HG02973 (cell line): ENCODE data around the gene SLC35F3.
A peak's percentile ranks its signal among the peaks of the same experiment; 100 is the strongest.

Experiments
- ATAC-seq: cut with Tn5 transposase; IDR thresholded peaks from one replicate; pipeline ENCODE4 v1.9.1; 2021; ENCODE audit warnings: moderate library complexity; ENCODE audit not compliant: unreplicated experiment

The SLC35F3 gene

DNA sequence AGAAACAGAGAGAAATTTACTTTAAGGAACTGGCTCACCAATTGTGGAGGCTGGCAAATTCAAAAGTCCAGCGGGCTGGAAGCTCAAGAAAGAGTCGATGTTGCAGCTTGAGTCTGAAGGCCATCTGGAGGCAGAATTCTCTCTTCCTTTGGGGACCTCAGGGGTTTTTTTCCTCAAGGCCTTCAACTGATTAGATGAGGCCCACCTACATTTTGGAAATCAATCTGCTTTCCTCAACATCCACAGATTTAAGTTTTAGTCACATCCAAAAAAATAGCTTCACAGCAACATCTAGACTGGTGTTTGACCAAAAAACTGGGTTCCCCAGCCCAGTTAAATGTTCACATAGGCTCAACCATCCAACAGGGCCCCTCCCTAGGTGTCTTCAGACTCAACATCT is 114.9 kb downstream of the SLC35F3 start:
- no peak for ATAC-seq

DNA sequence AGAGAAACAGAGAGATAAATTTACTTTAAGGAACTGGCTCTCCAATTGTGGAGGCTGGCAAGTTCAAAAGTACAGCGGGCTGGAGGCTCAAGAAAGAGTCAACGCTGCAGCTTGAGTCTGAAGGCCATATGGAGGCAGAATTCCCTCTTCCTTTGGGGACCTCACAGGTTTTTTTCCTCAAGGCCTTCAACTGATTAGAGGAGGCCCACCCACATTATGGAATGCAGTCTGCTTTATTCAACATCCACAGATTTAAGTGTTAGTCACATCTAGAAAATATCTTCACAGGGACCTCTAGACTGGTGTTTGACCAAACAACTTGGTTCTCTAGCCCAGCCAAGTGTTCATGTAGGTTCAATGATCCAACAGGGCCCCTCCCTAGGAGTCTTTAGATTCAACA is 117.8 kb downstream of the SLC35F3 start:
- ATAC-seq = no peak

DNA sequence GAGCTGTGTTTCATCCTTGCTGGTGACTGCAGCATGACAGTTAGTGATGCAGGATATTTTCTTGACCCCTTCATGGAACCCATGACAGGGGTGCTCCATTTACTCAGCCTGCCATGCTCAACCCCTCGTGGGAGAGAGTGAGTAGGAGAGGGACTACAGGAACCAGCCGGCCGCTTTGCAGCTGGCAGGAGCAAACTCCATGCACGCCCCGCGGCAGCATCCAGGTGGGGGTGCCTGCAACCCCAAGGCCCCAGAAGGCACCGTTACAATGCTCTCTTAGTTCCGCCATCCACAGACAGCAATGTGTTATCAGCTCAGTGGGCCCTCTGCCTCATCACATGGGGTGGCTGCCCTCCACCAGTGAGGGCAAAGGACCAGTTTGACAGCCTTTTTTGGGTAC is 135.1 kb downstream of the SLC35F3 start:
- ATAC-seq = no peak

DNA sequence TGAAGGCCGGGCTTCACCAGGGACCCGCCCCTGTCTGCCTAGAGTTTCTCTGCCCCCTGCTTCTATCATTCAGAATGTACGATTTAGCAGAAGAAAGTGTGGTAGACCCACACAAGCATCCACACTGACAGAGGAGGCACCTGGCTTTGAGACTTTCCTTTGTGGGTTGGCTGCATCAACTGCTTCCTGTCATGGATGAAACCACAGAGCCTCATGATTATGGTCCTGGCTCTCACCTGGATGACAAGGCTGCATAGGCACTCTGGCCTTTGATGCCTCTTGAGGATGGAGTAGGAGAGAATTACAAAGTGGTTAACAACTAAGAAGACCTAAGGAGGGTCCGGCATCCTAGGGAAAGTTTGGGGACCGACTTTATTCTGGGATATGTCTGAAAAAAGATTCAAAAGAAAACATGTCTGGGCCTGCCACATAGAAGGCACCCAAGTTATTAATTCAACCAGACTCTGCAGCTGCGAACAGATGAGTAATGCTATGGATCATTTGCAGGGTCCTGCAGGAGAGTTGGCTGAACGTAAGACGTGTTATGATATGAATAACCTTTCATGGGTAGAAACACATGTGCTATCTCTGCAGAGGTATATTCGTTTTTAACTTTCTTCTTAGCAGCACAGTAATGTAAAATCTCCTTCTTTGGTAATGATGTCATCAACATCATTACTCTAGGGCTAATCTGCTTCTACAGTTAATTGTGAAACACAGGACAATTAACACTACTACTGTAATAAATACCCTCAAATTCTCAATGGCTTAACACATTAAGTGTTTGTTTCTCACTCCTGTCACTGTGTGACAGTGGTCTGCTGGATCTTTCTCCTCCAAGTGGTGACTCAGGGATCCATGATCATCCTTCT is 136.2 kb downstream of the SLC35F3 start:
- no peak for ATAC-seq

DNA sequence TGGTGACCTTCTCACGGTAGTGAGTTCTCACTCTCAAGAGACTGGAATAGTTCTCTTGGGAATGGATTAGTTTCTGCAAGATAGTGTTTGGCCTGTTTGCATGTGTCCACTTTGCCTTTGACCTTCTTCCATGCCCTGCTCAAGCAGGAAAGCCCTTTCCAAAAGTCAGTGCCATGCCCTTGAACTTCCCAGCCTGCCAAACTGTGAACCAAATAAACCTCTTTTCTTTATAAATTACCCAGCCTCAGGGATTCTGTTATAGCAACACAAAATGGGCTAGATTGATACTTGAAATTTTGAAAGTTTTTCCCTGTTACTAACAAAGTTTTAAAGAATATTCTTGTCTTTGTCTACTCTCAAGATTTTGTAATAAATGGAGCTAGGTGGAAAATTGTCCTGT is 139.6 kb downstream of the SLC35F3 start:
- no peak for ATAC-seq

DNA sequence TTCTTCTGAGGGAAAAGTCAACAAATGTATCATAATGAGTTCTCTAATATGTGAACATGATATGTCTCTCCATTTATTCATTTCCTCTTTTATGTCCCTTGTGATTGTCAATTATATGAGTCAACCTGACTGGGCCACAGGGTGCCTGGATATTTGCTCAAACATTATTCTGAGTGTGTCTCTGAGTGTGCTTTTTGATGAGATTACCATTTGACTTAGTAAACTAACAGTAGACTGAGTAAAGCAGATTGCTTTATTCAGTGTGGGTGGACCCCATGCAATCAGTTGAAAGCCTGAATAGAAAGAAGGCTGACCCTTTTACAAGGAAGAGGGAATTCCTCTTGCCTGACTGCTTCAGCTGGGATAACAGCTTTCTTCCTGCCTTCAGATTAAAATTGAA is 142.6 kb downstream of the SLC35F3 start:
- ATAC-seq = no peak

DNA sequence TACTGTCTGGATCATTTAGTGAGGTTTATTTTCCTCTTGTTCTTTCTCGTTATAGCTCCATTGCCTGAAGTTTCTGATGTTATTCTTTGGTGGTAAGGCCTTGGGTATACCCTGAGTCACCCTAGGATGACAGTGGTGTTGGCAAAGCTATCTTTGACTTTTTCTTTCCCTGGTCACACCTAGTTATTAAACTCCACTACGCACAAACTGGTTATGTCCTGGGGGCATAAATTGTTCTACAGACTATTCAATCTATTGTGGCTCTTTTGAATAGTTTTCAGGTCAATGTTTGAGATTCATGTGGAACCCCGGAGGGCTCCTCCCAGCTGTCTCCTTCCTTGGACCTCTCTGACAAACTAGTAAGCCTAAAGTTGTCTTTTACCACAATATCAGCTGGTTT is 157.7 kb downstream of the SLC35F3 start:
- ATAC-seq = no peak

DNA sequence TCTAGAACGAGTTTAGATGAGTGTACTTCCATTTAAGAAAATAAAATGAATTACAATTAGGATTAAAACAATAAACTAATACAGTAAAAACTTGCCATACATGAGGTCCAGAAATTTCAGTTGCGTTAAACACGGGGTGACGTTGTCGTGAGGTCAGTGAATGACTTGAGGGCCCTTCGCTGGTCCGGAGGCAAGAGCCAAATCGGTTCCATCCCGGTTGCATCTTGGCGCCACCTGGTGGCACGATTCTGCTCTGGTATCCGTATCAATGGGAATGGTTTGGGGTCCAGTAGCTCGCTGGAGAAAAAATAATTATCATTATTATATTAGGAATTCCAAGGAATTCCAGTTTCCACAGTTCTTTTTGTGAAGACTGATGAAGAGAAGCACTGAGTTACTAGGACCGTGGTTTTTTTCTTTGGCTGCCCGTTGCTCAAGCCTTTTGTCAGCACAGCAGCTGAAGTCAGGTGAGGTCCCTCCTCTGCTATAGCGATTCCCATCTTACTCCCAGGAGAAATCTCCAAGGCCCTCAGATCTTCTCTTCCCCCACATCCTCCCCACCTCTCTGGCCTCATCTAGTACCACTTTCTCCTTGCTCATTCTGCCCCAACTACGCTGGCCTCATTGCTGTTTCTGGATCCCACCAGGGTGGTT is 161.4 kb downstream of the SLC35F3 start:
- peak; percentile 58 for ATAC-seq

DNA sequence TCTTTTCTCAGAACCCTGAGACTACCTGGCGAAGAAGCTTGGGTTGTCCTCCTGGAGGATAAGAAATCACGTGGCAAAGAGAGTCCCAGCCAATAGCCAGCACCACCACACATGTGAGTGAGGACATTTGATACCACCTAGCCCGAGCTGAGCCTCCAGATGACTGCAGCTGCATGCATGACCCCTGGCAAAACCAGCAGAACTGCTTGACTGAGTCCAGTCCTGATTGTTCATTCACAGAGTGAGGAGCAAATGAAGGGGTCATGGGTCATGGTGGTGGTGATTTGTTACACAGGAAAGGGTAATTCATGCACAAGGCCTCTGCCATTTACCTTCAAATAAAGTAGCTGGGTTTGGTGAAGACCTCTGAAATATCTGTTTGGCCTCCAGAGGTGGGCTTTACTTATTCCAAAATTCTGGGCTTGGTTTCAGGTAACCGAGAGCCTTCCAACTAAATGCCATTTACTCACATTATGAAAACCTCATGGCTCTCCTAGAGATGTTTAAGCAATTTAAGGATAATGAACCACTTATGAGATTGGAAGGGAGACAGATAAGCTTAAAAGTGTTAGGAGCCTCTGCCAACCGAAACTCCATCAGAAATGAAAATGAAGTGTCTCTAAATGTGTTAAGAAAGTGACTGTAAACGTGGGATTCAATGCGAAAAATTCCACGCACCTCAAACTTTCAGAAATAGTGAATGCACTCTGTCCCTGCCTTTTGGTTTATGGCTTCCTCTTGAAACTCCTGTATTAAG is 163.3 kb downstream of the SLC35F3 start:
- ATAC-seq = no peak

DNA sequence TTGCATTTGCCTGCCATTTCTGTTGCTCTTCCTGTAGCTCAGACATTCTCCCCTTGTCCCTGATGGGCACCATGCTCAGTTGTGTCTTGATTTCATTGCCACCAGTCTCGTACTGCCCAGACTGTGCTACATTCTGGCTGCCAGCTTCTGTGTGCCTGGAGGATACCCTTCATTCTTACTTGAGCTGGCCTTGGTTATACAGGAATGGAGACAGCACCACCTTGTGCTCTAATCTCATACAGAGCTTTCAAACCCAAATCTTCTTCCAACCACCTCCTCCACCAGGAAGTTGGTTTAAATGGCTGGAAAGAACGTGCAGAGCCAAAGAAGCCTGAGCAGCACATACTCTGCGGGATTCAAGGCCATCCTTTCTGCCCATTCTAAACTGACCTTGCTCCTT is 165.3 kb downstream of the SLC35F3 start:
- ATAC-seq = no peak

DNA sequence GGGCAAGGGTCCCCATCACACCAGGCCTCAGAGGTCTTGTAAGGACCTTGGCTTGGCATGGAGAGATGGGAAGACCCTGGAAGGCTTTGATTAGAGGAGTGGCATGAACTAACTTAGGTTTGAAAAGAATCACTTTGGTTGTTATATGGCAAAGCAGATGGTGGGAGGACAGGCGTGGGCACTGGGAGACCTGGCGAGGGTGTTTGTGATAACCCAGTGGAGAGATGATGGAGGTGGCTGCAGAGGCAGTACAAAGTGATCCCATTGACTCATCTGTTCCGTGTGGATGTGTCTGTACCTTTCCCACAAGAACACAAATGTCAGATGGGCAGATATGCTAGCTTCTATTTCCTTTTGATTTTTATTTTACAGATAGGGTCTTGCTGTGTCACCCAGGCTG is 168.3 kb downstream of the SLC35F3 start:
- ATAC-seq = no peak

DNA sequence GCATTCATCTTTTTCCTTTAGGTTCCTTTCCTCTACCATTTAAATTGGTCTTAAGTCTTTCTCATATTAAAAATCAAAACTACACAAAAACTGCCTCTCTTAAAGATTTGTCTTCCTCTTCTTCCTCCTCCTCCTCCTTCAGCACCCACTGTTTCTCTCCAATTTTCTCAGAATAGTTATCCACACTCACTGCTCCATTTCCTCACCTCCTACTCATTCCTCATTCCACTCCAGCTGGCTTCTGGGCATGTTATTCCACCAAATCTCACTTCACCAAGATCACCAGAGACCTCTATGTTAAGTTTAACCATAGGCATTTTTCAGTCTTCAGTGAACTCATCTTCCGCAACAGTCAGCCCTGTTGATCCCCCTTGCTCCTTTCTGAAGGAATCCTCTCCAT is 173.7 kb downstream of the SLC35F3 start:
- no peak for ATAC-seq

DNA sequence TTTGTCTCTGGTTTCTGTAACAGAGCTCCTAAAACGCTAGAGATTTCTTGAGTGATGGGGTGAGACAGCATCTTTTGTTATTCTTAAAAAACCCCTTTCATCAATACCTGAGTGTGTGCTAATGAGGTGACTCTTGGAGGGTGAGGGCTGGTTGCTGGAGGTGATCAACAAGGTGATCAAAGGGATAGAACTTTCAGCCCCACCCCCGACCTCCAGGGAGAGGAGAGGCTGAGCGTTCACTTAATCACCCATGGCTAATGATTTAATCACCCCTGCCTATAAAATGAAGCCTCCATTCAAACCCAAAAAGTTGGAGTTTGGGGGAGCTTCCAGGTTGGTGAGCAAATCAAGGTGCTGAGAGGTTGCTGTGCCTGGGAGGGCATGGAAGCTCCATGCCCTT is 175.4 kb downstream of the SLC35F3 start:
- no peak for ATAC-seq

DNA sequence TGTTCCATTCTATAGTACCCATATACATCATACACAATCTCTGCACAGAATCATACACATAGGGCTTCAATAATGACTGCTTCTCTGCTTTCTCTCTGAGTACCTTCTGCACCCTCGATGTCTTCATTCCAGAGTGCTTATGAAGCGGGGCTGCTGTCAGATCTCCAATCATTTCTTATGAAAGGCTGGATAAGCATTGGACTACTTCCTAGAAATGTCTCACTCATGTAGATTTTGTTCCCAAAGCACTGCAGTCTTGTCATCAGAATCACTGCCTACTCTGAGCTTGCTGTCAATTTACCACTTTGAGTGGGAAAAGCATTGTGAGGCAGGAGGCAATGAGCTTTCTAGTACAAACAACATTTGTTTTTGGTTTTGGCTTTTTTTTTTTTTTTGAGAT is 179.0 kb downstream of the SLC35F3 start:
- ATAC-seq = no peak

DNA sequence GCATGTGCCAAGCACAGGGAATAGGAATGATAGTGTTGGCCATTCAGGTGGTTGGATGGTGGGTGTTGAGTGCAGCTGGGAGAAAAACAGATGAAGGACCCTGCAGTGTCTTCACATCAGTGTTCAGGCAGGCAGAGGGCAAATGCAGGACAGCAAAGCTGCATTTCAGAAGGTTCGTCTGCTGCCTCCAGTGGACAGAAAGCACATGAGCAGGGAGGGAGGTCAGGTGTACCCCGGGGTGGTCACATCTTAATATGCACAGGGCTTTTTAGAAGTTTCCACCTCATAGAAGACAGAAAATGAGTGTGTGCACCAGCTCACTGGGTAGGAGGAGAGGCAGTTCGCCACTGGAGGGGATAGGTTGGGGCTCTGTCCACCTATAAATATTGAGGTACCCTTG is 184.9 kb downstream of the SLC35F3 start:
- no peak for ATAC-seq

DNA sequence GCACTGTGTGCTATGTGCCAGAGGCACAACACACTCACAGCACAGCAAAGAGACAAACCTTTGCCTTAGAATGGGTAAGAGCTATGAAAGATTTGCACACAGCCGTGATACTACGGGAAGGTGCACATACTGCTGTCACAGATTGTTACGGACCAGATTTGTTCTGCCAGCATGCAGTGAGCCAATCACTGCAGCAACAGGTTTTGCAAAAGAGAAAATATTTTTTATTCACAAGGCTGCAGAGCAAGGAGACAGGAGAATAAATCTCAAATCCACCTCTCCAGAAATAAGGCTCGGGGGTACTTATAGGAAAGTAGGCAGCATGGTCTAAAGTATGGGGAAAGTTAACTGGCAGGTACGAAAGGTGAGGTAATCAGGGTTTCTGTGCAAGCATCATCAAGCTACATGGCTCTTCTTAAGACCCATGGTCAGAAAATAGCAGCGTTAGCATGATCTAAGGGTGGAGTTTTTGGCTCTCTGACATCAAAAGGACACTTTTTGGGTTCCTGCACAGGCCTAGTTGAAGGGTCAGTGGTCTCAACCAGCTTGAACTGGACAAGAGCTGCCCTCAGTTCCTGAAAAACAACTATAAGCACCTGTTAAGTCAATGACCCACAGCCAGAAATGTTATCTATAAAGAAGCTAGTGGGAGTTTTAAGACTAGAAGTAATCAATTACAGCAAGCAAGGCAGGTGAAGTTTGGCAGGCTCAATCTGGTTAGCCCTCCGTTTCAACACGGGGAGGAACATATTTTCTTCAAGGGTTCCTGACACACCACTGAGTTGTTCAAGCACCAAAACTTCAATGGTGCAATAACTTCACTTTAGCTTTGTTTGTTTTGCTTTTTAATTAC is 186.0 kb downstream of the SLC35F3 start:
- no peak for ATAC-seq

DNA sequence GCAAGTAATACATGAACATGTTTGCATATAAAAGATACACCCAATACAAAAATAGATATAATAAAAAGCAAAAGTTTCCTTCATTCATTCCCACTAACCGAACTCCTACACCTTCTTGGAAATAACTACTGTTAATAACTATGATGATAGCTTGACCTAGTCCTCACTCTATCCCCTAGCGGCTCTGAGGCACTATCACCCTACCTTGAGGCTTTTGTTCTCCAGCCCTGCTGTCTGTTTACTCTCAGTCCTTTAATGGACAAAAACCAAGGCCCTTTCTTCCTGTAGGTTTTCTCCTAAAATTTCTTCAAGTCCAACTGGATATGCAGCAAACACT is 186.6 kb downstream of the SLC35F3 start:
- no peak for ATAC-seq

DNA sequence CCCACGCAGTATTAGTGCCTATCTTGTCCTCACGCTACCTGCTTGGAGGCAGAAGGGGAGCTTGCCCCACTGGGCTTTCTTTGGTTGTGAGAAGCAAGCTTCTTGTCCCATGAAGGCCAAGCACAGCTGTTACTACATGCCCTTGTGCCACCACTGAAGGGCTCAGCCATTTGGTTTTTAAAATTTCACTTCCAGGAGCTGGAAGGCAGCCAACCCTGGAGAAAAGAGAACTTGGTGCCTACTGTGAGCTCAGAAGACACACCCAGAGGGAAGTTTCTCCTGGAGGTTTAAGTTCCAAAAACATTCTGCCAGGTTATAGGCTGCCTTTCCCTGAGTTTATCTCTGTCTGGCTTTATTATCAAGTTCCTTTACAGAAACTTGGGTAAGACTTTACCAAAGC is 187.4 kb downstream of the SLC35F3 start:
- no peak for ATAC-seq

DNA sequence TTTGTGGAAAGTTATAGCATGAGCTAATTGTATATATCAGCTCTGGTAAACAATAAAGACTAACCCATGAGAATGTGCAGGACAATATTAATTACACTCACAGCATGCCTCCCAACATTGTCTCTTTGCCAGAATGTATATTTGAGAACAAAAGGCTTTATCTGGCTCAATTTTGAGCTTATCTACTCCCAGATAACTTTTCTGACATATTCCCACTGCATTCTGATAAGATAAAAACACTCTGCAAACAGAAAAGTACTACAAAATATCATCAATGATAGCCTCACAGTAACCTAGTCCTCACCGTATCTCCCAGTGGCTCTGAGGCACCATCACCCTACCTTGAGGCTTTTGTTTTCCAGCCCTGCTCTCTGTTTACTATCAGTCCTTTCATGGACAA is 188.6 kb downstream of the SLC35F3 start:
- ATAC-seq = no peak

DNA sequence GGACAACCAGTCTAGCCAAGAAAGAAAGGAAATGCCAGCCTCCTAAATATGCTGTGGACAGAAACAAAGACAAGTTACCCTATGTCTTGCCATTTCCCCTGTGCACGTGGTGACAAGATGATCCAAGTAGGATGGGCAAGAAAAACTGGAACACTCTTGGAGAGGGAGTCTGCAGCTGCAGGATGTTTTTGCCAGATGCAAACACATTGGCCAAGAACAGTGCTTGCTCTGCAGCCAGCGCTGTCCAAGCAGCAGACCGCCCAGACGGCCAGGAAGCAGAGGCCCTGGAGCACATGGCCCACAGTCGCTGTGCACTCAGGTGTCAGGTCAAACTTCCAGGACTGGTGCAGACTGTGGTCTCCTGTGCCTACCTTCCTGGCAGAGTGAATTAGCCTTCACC is 189.3 kb downstream of the SLC35F3 start:
- no peak for ATAC-seq

DNA sequence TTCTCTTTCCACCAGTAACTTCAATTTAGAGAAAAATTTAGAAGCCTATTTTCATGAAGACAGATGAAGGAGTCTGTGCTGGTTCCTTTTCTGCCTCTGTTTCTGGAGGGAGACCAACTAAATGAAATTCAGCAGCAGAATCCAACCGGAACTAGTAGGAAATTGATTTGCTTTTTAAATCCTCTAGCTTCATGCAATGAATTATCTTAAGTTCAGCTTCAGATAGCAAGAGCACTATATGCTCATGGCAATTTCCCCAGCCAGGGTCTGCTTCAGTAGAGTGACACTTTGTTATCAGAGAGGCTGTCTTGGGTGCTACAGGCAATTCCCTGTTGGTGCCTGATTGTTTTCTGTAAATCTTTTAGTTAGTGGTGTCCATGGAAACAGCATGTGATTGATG is 189.7 kb downstream of the SLC35F3 start:
- no peak for ATAC-seq
